Lung microvascular endothelial cell (primary cell): ENCODE measurements around the gene CYBA. TPM values are rescaled to one million over a fixed set of nuclear protein-coding genes. Genes with fewer than 3 reads are reported as not detected.

Experiments used
- DNase-seq, 2 donors: peaks; one replicate each; pipeline versions ENCODE4 v3.0.0 to v3.0.0-alpha.2; 2010; ENCODE audit warnings: low read depth in 2 of 2
- total RNA-seq: library from RNA; depleted of rRNA; stranded (reverse); fragments of >200 nt; gene quantifications from 2 replicates; pipeline ENCODE4 v1.2.1, GENCODE V29; 2014

Gene CYBA
- total RNA-seq, 1 donor from 2014 or later: 458 TPM

GRCh38 chr16:88631920-88632586, 18.8 kb downstream of the CYBA start:
- DNase-seq: no peak

- no peak for DNase-seq
These were observed 19.5 kb downstream of the CYBA start for GRCh38 chr16:88631384-88631783.

- DNase-seq: no peak
These were observed 19.9 kb downstream of the CYBA start for GRCh38 chr16:88630941-88631340.

DNA sequence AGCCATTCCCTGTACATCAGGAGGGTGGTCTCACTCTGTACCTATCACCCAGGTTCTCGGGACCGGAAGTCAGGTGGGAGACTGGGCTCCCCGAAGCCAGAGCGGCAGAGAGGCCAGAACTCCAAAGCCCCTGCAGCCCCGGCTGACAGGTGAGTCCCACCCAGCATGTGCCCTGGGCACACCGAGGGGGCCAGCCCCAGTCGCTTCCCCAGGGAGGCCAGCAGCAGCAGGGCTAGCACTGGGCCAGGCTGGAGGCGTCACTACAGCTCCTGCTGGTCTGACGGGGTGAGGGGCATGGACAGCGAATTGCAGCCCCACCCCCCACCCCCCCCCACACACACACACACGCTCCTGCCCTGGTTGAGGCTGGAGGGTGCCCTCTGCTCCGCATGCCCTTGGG, 20.4 kb downstream of the CYBA start:
- DNase-seq: no peak

GRCh38 chr16:88629835-88630234, 21.0 kb downstream of the CYBA start:
- DNase-seq: no peak

DNA sequence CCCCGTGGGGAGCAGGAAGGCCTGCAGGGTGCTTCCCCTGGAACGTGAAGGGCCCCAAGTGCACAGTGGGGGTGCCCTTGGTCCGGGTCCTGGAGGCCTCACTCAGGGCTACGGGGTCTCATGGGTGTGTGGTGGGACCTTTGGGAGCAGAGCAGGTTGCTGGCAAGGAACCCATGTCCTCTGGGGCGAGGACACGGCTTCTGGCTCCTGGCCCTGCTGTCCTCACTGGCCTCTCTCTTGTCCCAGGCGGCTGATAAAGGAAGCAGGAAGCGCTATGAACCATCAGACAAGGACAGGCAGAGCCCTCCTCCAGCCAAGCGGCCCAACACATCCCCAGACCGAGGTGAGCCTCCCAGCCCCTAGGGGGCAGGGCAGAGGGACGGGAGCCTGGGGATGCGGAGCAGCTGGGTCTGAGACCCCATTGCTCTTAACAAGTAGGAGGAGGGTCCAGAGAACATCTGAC, 22.3 kb downstream of the CYBA start:
- DNase-seq: peak; percentile 19 to 84

DNA sequence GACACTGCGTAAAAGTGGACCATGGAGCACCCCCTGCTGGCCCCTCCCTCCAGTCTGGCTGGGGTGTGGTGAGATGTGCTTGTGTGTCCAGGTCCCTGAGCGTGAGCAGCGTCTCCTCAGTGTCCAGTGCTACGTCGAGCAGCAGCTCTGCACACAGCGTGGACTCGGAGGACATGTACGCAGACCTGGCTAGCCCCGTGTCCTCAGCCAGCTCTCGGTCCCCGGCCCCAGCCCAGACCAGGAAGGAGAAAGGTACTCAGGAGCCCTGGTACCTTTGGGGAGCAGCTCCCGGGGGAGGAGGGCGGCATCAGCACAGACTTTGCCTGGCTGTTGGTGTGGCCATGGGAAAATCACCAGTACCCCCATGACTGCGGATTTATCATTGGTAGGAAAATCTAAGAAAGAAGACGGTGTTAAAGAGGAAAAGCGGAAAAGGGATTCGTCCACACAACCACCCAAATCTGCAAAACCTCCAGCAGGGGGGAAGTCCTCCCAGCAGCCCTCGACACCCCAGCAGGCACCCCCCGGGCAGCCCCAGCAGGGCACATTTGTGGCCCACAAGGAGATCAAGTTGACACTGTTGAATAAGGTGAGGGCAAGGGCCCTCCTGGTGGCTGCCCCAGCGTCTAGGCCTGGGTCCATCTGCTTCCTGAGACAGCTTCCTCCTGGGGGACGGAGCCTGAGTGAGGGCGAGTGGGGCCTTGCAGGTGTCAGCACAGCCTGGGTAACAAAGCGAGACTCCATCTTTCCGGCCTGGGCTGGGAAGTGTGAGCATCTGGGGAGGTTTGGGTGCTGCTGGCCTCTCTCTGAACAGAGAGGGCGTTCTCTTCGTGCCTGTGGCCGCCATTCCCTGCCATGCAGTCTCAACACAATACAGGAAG, 23.1 kb downstream of the CYBA start:
- DNase-seq: no peak

DNA sequence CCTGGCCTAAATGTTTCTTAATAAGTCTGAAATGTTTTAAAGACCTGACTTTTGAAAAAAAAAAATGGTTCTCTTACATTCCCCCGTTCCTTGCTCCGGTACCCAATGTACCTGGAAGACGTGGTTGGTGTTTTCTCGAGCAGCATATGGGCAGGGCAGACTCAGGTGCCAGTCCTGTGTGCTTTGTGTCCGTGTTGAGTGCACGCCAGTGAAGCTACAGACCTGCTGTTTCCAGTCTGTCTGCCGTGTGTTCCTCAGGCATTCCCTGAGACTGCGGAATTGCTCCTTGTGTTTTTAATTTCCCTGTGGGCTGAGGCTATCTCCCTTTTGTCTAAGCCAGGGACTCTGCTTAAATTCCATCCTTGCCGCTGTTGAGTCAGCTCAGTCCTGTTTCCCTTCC, 24.2 kb downstream of the CYBA start:
- DNase-seq: no peak

DNA sequence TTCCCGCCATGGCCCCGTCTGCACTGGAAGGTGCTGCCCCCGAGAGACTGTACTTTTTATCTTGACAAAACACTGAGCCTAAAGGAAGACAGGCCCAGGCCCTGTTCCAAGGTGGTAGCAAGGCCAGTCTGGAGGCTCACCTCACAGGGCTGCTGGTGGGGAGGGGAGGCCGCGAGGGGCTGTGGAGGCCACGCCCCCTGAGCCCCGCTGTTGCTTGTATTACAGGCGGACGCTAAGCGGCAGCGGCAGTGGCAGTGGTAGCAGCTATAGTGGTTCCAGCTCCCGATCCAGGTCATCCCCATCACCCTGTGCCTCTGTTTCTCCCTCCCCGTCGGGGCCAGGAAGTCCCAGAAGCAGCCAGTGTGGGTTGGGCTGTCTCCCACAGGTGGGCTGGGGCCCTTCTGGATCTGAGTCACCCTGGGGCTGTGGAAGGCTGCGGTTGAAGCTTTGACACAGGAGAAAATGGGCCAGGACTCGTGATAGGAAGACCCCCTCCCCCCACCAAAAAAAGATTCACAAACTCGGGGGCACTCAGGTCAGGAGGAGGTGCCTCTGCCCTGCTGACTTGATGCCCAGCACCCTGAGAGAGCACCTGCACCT, 25.8 kb downstream of the CYBA start:
- DNase-seq: no peak

- DNase-seq: no peak
These were observed 26.4 kb downstream of the CYBA start for GRCh38 chr16:88624481-88624880.

DNA sequence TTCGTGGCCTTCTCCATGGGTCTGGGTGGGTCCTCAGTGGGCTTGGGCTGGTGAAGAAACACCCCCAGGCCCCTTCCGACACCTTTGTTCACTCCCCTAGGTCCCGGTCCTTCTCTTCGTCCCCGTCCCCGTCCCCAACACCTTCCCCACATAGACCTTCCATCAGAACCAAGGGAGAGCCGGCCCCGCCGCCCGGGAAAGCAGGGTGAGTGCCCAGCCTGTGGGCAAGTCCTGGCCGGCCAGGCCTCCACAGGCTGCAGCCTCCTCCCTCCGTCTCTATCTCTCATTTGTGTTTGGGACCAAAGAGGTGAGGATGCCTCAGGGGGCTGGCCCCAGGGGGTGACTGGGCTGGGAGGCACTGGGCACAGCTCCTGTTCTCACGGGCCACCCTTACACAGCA, 27.0 kb downstream of the CYBA start:
- DNase-seq: no peak

GRCh38 chr16:88622866-88623265, 28.0 kb downstream of the CYBA start:
- no peak for DNase-seq

GRCh38 chr16:88622125-88622524, 28.7 kb downstream of the CYBA start:
- DNase-seq: no peak

DNA sequence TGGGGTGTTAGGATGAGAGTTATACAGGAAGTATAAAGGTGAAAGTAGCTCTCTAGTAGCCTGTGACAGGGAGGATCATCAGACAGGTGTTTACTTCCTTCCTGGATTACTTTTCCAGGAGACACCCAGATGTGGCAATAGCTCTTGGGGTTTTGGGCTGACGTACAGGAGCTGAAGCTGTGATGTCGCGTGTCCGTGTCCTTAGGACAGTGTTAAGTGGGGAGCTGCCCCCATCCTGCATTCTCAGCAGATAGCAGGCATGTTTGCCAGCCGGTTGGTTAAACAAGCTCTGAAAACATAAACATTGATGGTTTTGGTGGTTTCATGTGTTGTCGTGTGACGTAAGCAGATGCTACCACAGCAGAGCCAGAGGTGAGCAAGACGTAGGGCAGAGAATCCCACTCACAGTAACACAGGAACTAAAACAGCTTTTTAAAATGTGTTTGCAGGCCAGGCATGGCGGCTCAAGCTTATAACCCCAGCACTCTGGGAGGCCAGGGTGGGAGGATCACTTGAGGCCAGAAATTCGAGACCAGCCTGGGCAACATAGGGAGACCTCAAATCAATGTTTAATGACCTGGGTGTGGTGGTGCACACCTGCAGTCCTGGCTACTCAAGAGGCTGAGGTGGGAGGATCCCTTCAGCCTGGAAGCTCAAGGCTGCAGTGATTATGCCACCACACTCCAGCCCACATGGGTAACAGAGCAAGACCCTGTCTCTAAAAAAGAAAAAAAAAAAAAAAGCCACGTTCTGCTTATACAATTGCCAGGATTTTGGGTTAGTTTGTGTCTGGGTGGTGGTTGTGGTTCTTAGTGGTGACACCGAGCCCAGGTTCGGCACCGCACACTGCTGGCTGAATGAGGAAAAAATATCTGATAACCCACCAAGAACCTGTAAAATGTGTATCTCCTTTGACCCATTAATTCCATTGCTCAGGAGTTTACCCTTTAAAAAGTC, 30.7 kb downstream of the CYBA start:
- DNase-seq: no peak

DNA sequence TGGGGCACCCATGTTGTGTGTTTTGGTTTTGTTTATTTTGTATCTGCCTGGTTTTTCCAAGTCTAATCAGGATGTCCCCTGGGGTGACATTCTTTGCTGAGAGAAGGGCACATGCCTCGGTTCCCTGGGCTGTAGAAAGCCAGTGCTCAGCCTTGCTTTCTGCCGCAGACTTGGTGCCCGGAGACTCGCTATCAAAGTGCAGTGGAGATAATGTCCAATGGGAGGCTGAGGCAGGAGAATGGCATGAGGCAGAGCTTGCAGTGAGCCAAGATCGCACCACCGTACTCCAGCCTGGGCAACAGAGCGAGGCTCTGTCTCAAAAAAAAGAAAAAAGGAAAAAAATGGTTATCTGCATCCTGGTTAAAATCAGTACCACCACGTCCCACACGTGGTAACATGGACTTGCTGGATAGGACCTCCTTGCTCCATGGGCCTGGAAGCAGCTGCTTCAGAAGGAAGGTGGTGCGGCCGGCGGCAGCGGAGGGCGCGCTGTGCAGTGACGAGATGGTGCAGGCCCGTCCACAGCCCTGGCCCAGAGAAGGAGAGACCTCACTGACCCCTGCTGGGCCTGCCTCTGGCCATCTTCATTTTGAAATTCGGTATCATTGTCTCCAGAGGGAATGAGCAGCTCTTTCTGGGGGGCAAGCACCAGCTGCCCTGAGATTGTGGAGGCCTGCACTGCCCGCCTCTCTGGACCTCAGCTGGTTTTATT, 31.7 kb downstream of the CYBA start:
- DNase-seq: no peak

DNA sequence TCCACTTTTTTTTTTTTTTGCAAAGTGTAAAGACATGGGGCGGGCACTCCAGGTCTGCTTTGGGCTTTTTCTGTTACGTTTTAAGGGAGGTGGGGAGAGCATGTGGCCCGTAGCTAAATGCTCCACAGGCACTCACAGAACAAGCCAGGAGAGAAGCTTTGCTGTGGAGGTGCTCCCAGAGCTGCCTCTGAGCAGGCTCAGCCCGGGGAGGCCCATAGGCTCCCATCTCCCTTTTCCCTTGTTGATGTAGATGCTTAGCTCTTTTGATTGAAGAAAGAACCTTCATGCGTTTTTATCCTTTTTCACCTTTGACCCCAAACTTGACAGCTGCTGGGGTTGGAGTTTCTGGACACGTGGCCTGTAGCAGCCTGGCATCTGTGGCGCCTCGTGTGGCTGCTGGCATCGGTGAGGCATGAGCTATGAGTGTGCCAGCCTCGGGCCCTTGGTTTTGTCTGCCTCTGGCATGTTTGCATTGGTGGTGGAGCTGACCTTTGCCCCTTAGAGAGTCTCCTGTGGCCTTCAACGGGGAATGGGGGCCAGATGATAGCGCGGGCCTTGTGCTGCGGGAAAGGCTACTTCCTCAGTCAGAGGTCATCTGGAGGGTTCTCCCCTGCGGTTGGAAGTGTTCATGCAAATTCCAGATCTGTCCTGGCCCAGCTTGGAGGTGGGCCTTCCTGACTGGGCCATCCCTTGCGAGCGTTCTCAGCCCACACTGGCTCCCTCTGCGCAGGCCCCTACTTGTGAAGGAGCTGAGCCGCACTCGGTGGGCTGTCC, 32.5 kb downstream of the CYBA start:
- DNase-seq: no peak

GRCh38 chr16:88617268-88618031, 33.4 kb downstream of the CYBA start:
- DNase-seq: no peak

DNA sequence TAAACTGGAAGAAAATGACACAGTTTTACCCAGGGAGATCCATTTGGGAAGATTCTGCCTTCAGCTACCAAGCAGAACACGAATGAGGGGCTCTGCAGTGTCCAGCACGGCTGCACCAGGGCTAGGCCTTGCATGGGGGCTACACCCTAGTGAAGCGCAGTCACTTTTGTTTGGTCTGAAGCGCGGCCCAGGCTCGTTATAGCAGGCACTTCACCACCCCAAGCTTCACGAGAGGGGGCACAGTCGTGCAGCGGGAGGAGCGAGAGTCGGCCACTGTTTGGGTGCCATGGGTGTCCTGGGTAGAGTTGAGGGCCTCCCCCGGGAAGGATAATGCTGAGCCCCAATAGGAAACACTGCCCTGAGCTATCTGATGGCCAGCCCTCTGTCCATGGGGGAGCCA, 34.1 kb downstream of the CYBA start:
- no peak for DNase-seq

- DNase-seq: peak in 1 of 2 donors; percentile 34
These were observed 34.5 kb downstream of the CYBA start for GRCh38 chr16:88616320-88616719.
